Superior temporal gyrus (tissue), 1 donor: Measurements from ENCODE around the gene ATP5IF1.

Experiments used
- DNase-seq: peaks from one replicate; pipeline ENCODE4 v3.0.0-alpha.2; 2016; ENCODE audit errors: extremely low spot score

The ATP5IF1 gene

GRCh38 chr1:28265577-28265976 lies 29.7 kb downstream of the ATP5IF1 start:
- no peak for DNase-seq

DNA sequence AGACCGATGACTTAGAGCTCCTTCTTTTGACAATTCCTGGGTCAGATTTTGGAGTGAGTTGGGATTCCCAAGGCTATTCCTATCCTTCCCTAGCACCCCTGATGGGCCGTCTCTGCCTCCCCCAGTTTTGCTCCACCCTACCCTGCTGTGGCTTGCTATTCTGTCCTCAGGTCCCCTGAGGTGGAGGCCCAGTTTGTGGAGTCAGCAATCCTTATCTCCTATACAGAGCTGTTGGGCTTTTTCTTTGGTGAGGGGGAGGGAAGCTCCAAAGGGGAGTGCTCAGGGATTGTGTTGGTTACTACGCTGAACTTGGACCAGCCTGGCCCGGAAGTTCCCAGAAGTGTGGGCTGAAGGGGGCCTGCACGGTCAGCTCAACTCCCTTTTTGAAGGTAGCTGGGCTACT lies 31.0 kb downstream of the ATP5IF1 start:
- DNase-seq: no peak

DNA sequence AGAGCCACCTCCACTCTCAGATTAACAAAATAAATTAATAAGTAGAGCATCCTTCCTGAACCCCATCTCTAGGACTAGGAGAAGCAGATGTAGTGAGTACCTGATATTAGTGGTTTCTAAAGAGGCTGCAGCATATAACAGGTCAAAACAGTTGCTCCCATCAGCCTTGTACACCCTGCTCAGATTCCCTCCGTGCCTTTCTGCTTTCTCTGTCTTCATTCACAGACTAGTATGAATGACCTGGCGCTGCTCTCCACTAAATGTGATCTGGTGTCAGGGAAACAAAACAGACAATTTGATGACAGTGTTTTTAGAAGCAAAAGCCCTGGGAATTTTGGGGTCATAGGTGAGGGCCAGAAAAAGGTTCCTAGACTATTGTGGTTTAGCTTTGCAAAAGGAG lies 31.7 kb downstream of the ATP5IF1 start:
- no peak for DNase-seq

- DNase-seq: no peak
Measured at GRCh38 chr1:28269529-28269928, 33.6 kb downstream of the ATP5IF1 start.

DNA sequence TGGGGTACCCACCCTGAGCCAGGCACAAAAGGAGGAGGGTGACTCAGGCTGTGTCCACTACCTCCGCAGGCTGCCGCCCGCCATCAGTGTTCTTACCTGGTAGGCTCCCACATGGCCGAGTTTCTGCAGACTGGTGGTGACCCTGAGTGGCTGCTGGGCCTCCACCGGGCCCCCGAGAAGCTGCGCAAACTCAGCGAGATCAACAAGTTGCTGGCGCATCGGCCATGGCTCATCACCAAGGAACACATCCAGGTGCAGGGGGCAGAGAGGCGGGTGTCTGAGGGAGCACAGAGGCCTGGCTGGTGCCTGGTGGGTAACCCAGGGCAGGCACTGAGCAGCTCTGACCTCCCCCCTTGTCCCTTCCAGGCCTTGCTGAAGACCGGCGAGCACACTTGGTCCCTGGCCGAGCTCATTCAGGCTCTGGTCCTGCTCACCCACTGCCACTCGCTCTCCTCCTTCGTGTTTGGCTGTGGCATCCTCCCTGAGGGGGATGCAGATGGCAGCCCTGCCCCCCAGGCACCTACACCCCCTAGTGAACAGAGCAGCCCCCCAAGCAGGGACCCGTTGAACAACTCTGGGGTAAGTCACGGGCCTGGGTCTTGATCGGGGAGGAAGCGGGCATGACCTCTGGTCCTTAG lies 36.4 kb downstream of the ATP5IF1 start:
- DNase-seq: no peak

DNA sequence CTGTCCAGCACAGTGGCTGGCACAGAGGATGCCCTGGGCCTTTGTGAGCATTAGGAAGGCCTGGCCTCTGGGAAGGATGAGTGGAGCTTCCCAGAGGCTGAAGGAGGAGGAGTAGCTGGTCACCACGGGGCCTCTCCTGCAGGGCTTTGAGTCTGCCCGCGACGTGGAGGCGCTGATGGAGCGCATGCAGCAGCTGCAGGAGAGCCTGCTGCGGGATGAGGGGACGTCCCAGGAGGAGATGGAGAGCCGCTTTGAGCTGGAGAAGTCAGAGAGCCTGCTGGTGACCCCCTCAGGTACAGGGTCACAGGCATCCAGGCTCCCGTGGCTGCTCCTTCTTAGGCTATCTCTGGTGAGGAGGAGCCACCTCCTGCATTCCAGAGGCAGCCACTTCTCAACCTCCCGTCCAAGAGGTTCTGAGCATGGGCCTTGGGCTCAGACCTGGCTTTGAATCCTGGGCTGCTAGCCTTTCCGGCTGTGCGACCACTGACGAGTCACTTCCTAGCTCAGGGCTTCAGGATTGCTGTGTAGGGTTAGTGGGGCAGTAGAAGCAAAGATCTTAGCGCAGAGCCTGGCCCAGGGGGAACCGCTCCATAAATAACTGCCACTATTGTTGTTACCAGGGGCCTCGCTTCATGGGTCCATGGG lies 37.4 kb downstream of the ATP5IF1 start:
- no peak for DNase-seq

DNA sequence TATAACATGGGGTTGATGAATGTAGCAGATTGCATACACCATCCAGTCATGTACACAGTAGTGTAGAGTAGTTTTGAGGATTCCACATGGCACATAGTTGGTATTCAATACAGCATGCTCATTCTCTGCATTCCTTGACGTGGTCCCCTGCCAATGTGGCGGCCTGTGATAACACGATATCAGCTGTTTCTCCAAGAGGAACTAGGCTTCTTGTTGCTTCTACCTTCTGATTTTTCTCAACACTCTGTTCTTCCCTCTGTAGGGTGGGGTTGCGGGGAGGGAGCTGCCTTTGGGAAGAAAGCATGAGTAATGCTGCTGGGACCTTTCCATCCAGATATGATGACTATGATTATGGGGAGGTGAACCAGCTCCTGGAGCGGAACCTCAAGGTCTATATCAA lies 42.8 kb downstream of the ATP5IF1 start:
- no peak for DNase-seq

GRCh38 chr1:28279721-28280120 lies 43.8 kb downstream of the ATP5IF1 start:
- no peak for DNase-seq

- no peak for DNase-seq
Measured at GRCh38 chr1:28280501-28280900, 44.6 kb downstream of the ATP5IF1 start.

- no peak for DNase-seq
Measured at GRCh38 chr1:28280977-28281381, 45.1 kb downstream of the ATP5IF1 start.

- DNase-seq: no peak
Measured at GRCh38 chr1:28281608-28282425, 45.9 kb downstream of the ATP5IF1 start.

DNA sequence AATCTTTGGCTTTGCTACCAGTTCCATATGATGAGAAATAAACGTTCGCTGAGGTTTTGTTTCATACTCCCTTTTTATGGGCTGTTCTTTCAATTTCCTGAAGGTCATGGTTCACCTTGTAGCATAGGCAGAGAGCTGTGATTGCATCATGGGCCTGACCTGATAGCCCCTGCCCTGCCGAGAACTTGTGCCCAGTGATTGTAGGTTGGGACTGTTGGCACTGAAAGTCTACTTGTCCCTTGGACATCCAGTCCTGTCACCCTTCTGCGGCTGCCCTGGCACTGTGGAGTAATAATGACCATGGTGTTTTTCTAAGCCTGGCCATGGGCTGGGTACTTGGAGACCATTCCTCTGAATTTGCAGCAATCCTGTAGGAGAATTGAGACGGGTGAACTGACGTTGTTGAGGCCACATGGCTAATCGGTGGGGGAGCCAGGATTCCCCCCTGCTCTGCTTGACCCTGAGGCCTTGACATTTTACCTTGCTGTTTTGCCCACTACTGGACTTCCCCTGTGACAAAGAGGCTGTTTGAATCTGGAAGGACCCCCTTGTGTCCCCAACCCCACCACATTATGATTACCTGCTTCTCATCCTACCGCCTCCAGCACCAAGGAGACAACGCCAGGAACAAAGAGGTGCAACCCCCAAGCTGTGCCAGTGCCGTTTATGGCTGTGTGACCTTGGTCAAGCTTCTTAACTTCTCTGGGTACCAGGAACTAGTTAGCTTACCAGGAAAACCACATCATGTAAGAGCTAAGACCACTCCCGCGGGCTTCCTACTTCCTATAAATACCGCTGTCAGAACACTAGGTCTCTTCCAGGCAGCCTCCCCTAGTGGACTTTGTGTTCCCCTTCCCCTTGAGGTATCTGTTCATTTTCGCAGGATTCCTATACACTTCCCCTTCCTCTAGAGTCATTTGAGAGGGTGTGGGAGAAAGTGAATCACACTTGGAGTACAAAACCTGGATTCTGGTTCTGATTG lies 46.8 kb downstream of the ATP5IF1 start:
- DNase-seq: no peak

GRCh38 chr1:28286111-28286510 lies 50.2 kb downstream of the ATP5IF1 start:
- DNase-seq: no peak
